Fibroblast of peridontal ligament (primary cell): ENCODE measurements around the gene EEFSEC.

Experiments used
- DNase-seq: peaks from one replicate; pipeline ENCODE4 v3.0.0-alpha.2; 2010; ENCODE audit errors: extremely low read depth

Gene EEFSEC

GRCh38 chr3:128271536-128272332, 118.5 kb downstream of the EEFSEC start:
- DNase-seq, result no peak

DNA sequence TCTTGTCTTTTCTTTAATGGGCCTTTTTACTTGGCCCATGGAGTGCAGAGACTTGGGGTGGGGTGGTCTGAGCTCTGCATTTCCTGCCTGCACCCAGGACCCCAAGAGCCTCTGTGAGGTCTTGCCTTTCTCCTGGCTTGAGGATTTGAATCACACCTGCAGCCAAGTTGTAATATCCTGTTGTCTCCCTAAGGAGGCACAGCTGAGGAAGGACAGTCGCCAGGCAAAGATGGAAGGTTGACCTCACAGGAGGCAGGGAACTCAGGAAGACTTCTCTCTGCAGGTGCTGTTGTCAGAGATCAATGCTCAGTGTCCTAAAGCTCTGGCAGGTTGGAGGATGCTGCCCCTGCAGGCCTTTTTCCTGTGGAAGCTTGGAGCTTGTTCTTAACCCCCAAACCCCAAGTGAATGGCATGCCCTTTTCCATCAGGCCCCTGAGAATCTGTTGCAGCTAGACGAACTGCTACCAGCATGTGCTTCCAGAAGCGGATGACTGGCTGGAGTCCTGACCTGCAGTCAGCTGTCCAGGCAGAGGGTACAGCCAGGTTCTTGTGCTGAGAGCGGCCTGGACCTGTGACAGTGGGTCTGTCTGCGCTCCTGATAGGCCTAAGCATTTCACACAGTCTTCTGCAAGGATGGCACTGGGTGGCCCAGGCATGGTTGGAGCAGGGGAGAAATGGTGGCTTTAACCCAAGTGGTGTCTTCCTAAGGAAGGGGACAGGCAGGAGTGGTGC, 120.0 kb downstream of the EEFSEC start:
- DNase-seq, result no peak

DNA sequence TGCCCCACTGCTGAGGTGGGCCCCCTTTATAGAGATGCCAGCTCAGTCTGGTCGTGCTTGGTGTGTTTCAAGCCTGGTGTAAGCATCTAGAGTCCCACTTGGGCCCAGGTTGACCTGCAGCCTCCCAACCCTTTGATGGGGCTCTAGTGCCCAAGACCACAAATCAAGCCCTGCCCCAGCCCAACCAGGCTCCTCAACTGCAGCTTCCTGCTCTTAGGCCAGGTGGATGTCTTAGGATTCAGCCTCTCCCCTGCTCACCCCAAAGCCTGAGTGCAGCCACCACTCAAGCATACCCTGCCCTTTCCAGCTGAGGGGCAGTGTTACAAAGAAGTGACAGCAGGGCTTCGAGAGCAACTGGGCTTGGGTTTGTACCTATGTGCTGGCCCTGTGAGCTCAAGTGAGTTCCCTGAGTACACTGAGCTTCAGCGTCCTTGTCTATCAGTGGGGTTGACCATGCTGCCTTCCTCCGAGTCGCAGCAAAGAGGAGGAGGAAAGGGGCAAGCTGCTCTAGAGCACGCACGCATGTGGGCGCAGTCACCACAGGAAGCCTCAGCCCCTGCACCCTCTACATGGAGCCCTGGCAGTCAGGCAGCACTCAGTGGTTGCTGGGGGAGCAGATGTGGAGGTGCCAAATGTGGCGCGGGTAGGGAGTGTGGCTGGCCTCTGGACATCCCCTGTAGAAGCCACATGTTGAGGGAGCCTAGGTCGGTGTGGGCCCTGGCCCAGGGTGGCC, 120.7 kb downstream of the EEFSEC start:
- DNase-seq, result no peak

- peak; percentile 65 for DNase-seq
Measured at GRCh38 chr3:128274837-128275236, 121.6 kb downstream of the EEFSEC start.

DNA sequence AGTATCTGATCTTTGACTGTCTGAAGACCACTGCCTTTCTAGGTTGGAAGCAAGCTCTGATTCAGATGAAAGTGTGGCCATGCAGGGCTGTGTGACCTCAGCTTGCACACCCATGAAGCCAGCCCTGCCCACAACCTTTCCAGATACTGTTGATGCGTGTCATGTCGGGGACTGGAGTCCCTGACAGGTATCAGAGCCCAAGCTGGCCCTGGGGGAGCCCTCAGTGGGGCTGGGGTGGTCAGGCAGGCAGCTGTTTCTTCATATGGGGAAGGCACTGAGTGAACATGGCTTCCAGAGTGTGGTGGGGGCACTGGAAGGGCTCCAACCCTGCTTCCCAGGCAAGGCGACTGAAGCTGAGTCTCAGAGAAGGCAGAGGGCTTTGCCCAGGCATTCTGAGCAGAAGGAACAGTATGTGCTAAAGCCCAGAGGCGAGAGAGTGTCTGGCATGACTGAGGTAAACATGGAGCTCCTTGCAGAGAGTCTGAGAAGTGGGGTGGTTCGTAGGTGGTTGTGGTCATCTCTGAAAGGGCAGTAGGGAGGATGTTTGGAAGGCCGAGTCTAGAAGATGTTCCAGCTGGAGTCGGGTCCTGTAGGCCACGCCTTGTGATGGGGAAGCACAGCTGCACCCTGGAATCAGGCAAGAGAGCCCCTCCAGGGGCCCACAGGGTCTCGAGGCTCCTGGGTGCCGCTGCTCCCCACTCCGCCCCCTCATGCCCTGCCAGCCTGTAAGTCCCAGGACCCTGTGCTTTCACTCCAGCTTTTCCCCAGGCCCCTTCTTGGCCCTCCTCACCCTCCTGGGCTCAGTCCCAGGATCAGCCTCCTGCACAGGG, 122.2 kb downstream of the EEFSEC start:
- no peak for DNase-seq

- no peak for DNase-seq
Measured at GRCh38 chr3:128276146-128276435, 122.8 kb downstream of the EEFSEC start.

DNA sequence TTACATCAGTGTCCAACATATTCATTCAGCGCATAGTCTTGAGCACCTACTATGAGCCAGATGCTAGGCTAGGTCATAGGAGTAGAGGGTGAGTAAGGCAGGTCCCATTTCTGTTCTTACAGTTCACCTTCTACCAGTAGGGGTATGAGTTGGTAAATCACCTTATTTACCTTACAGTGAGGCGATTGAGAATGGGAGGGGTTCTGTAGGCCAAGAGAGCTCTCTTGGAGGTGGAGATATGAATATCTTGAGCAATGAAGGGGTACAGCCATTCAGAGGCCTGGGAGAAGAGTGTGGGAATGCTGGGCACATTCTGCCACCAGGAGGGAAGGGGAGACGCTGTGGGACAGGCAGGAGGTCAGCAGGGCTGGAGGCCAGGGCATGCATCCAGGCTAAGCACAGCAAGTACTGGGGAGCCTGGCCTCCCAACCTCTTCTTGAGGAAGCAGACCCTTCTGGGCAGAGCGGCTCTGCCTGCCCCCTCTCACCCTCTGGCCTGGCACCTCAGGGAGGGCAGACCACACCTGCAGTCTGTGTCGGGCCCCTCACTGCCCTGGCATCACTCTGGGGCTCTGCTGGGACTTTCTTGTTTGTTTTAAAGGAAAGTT, 123.4 kb downstream of the EEFSEC start:
- no peak for DNase-seq

- no peak for DNase-seq
Measured at GRCh38 chr3:128277378-128278069, 124.2 kb downstream of the EEFSEC start.

DNA sequence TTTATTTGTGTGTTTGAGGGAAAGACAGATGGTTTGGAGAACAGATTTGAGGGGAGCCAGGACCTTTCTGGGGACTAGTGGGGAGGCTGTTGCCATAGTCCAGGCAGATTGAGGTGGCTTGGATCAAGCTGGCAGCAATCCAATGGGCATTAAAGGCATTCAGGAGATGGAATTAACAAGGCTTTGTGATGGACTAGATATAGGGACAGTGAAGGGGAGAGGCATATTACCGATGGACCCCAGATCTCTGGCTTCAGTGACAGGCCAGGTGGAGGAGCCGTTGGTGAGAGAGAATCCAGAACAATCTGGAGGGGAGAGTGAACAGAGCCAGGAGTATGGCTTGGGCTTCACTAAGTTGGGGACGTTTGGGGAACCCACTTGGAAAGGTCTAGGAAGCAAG, 124.8 kb downstream of the EEFSEC start:
- no peak for DNase-seq

GRCh38 chr3:128278761-128279600, 125.7 kb downstream of the EEFSEC start:
- peak; percentile 96 for DNase-seq

DNA sequence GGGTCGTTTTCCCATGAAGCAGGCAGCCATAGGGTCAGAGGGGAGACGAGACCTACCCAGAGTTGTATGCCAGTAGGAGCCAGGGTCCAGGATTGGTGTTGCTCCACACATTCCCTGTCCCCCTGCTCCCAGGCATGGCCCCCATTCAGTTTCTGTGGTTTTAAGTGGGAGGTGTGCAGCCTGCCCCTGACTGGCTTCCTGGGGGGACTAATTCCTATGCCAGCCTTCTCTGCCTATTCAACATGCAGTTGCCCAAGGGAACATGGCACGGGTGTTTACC, 126.3 kb downstream of the EEFSEC start:
- no peak for DNase-seq

DNA sequence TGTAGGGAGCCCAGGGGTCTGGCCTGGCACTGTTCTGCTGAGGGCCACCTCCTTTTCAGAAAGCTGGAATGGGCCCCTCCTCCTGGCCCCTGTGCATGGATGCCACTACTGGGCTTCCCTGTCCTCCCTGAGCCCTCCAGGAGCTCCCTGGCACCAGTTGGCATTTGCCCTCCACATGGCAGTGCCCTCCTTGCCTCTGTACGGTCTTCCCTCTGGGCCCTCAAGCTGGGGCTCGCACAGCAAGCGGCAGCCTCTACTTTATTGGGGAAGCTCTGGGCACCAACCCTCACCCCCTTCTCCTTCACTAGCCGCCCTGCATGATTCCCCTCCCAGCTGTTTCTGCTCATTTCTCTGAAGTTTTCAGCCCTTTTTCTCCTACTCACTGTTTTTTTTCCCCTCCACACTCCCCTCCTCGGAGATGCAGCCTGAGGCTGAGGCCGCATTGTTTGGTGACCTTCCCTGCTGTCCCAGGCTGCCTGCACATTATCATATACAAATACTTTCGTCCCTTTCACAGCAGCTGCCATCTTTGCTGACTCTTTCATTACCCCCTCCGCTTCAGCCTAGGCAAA, 127.3 kb downstream of the EEFSEC start:
- DNase-seq, result no peak

GRCh38 chr3:128281056-128281455, 127.8 kb downstream of the EEFSEC start:
- no peak for DNase-seq

DNA sequence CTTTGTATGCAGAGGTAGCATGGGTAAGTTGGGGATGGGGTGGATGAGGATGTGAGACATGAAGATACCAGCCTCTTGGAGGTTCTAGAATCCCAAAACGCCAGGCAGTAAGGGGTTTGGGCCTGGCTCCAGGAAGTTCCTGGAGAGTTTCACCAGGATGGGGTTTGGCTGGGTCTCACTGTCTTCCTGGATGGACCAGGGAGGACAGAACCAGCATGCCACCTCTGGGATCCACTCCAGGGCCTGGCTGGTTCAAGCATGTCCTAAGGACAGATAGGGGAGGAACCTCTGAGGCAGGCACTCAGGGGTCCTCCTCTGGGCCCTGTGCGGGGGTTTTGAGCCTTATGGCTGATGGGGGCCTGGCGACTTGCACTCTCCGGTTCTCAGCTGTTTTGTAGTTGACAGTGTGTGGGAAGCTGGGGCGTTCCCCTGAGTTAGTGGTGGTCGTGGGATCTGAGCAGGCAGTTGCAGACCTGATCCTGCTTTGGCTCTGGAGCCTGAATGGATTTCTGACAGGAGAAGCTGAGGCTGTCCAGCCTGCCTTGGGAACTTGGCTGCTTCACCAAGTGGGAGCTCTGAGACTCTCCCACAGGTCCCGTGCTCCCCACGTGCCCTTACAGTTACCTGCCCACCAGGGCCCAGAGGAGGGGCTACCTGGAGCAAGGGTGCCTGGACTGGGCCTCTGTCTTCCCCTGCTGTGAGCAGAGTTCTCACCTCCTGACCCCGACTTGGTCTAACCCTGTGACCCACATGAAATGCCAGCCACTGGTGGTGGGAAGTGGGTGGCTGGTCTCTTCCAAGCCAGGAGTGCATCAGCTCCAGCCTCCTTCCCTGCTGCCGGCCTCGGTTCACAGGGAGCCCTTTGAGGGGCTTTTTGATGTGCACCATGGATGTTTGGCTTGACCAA, 128.4 kb downstream of the EEFSEC start:
- DNase-seq, result no peak

DNA sequence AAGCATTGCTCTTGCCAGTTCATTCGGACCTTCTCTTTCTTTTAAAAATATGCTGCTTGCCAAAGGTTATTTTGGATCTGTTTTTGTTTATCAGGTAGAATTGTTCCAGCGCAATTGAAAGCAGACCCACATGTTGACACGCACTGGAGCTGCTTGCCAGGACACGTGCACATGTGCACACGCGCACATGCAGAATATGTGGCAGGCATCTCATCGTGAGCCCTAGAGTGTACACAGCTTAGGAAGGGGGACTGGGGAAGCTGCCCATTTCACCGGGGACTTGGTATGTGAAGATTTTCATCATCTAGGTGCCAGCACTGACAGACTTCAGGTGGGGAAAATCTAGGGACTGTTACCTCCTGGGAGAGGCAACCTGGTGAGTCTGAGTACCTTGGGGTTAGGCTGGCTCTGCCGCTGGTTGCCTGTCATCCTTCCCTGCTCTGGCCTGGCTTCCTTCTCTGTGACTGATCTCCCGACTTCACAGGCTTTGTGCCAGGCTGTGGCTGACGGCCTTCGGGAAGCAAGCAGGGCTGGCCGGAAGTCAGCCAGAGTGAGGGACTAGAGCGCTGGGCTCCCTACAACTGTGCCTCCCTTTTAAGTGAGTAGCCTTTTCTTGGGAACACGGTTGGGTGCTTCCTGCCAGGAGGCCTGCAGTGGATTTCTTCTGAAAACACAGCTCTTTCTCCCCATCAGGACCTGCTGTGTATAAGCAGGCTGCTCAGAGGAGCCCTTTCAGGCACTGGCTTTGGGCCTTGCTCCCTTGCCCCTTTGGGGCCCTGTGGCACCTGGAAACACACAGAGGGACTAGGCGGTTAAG, 129.3 kb downstream of the EEFSEC start:
- peak; percentile 38 for DNase-seq

DNA sequence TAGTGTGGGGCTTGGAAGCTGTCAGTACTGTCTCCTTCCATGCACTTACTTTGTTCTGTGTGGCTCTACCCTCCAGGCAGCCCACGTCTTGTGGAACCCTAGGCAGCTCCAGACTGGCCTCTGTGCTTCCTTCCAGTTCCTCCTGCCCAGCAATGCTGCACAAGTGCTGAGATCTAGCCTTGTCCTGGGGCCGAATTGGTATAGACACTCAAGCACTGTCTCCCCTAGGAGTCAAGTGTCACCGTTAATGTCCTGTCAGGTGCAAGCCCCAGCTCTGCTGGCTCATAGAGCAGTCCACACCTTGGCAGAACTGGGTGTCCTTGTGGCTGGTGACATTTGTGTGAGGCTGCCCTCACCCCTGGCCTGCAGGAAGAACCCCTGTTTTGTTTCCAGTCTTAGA, 130.1 kb downstream of the EEFSEC start:
- DNase-seq, result no peak

DNA sequence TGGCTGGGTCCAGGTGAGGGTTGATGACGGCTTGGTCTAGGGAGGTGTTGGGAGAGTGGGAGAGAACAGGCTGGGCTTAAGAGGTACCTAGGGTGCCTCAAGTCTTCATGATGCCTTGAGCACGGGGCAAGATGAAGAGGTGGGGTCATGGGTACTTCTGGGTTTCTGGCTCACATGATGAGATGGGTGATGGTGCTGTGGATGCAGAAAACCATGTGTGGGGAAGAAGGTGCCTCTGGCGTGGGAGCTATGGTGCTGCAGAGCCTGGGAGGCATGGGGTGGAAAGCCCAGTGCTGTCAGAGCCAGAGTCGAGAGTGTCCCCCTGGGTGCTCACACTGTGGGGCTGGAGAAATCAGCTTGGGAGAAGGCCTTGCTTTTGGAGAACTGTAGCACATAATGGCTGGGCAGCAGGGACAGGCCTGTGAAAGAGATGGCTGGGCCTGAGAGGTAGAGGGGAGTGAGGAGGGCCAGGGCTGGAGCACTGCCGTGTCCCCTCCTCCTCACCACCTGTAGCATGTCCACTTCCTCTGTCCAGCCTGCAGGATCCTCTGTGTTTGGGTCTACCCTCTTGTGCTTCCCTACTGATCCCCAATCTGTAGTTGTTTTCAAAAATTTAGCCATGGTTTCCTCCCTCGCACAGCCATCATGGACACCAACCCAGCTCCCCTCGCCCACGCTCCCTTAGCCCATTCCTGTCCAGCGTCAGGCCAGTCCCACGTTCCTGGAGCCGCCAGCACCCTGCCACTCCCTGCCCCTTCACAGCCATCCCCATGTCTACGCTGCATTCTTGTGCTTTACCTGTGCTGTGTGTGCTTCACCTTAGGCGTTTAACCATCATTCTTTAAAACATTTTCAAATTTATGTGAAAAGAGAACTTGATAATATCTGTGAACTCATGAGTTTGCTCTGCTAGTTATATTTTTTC, 132.0 kb downstream of the EEFSEC start:
- DNase-seq, result no peak
